OCI-LY1 (cell line): ENCODE data around the gene GNPTAB.

ENCODE experiments used
- H2AFZ ChIP-seq: fragments of 200-600 bp; sonication (generic), shearing (Covaris generic); 2 replicates; pipeline ENCODE4 v1.6.0; 2014; ENCODE audit warnings: antibody characterized with exemption, mild to moderate bottlenecking, low read length
- H3F3A ChIP-seq: fragments of 200-600 bp; sonication (generic), shearing (Covaris generic); 2 replicates; pipeline ENCODE4 v1.6.0; 2014; ENCODE audit warnings: mild to moderate bottlenecking, antibody characterized with exemption, low read length, moderate library complexity; ENCODE audit not compliant: insufficient read depth
- H3K27ac ChIP-seq: fragments of 200-600 bp; sonication (generic); 2 replicates; pipeline ENCODE4 v1.5.1; 2014; ENCODE audit warnings: low read length, mixed run types, mild to moderate bottlenecking, low read depth; ENCODE audit not compliant: poor library complexity, severe bottlenecking
- H3K27me3 ChIP-seq: fragments of 200-600 bp; sonication (generic); 2 replicates; pipeline ENCODE4 v1.6.0; 2014; ENCODE audit warnings: antibody characterized with exemption, mild to moderate bottlenecking, low read length, moderate library complexity; ENCODE audit not compliant: insufficient read depth
- H3K36me3 ChIP-seq: fragments of 200-600 bp; sonication (generic); 2 replicates; pipeline ENCODE4 v1.6.1; 2014; ENCODE audit warnings: mild to moderate bottlenecking, antibody characterized with exemption, low read length, moderate library complexity, mixed read lengths; ENCODE audit not compliant: insufficient read depth
- H3K4me1 ChIP-seq: fragments of 200-600 bp; sonication (generic); 2 replicates; pipeline ENCODE4 v1.5.1; 2014; ENCODE audit warnings: mild to moderate bottlenecking, low read length, moderate library complexity; ENCODE audit not compliant: insufficient read depth, severe bottlenecking
- H3K4me2 ChIP-seq: fragments of 200-600 bp; sonication (generic), shearing (Covaris generic); 2 replicates; pipeline ENCODE4 v1.6.1; 2014; ENCODE audit warnings: low read length
- H3K4me3 ChIP-seq: fragments of 200-600 bp; sonication (generic); 2 replicates; pipeline ENCODE4 v1.5.1; 2014; ENCODE audit warnings: low read length, low read depth, mild to moderate bottlenecking, mixed read lengths; ENCODE audit not compliant: poor library complexity, severe bottlenecking
- H3K79me2 ChIP-seq: fragments of 200-600 bp; shearing (Covaris generic); 2 replicates; pipeline ENCODE4 v1.6.1; 2016; ENCODE audit warnings: mixed run types, low read length, mixed read lengths; ENCODE audit not compliant: insufficient read depth
- H3K9ac ChIP-seq: fragments of 200-600 bp; sonication (generic), shearing (Covaris generic); 2 replicates; pipeline ENCODE4 v1.6.1; 2014; ENCODE audit warnings: mild to moderate bottlenecking, low read length, mixed read lengths
- H3K9me2 ChIP-seq: fragments of 200-600 bp; sonication (generic), shearing (Covaris generic); 2 replicates; pipeline ENCODE4 v1.6.1; 2014; ENCODE audit warnings: low read depth, mild to moderate bottlenecking, low read length, mixed read lengths
- H3K9me3 ChIP-seq: fragments of 200-600 bp; shearing (Covaris generic); 2 replicates; pipeline ENCODE4 v1.6.1; 2014; ENCODE audit warnings: low read length, mixed read lengths
- H4K20me1 ChIP-seq: fragments of 200-600 bp; sonication (generic), shearing (Covaris generic); 2 replicates; pipeline ENCODE4 v1.6.0; 2016; ENCODE audit warnings: mild to moderate bottlenecking, low read length; ENCODE audit not compliant: insufficient read depth
- CTCF ChIP-seq: fragments of 200-600 bp; sonication (generic), shearing (Covaris generic); IDR thresholded peaks from 2 replicates; pipeline ENCODE4 v1.5.1; 2017; ENCODE audit warnings: mild to moderate bottlenecking, antibody characterized with exemption, low read length, moderate library complexity, mixed read lengths
- EZH2 ChIP-seq: fragments of 200-600 bp; sonication (generic), shearing (Covaris generic); IDR thresholded peaks from 2 replicates; pipeline ENCODE4 v1.8.0; 2017; ENCODE audit warnings: borderline replicate concordance, mixed run types, mild to moderate bottlenecking, antibody characterized with exemption, low read length, moderate library complexity, mixed read lengths

Gene GNPTAB

GRCh38 chr12:101695706-101696105 lies 135.1 kb downstream of the GNPTAB start:
- no peak overlapping the region for H3K9ac ChIP-seq
- no peak for TF ChIP-seq EZH2
- no peak for TF ChIP-seq CTCF
- no peaks in the 10 kb centered on the region for H3F3A ChIP-seq
- H3K9me3 ChIP-seq: 0 out of 2 replicates have a peak, but pooled peaks cover 3% of the 10 kb centered on the region
- no peak overlapping the region for H3K27ac ChIP-seq
- no peak overlapping the region for H3K4me3 ChIP-seq
- peaks cover 38% of the 10 kb centered on the region for H3K4me1 ChIP-seq
- H3K27me3 ChIP-seq: no peaks in the 10 kb centered on the region
- H2AFZ ChIP-seq: no peak overlapping the region
- H3K9me2 ChIP-seq: no peaks in the 10 kb centered on the region
- H3K79me2 ChIP-seq: peaks cover 24% of the 10 kb centered on the region
- H3K36me3 ChIP-seq: peaks cover 4% of the 10 kb centered on the region; the same call in 1 of the 2 replicates
- H3K4me2 ChIP-seq: no peak overlapping the region
- H4K20me1 ChIP-seq: no peaks in the 10 kb centered on the region
